Sigmoid colon (tissue), 4 donors: ENCODE measurements around the gene ZNF581.

ENCODE experiments used
- EP300 ChIP-seq, 4 donors: sonication (generic); formaldehyde crosslinking; IDR thresholded peaks; one replicate each; pipeline ENCODE4 v1.6.1; 2017; ENCODE audit warnings: antibody characterized with exemption in 4 of 4
- POLR2A ChIP-seq, 2 donors: fragments of 450-650 bp; IDR thresholded peaks; one replicate each; pipeline ENCODE4 v1.6.1; 2016; ENCODE audit warnings: antibody characterized with exemption in 2 of 2, mild to moderate bottlenecking in 2 of 2, moderate library complexity in 2 of 2
- POLR2AphosphoS5 ChIP-seq, 4 donors: sonication (generic); formaldehyde crosslinking; IDR thresholded peaks; one replicate each; pipeline ENCODE4 v1.6.1; 2017; ENCODE audit warnings: antibody characterized with exemption in 4 of 4
- TF ChIP-seq, protein P1 (sequence below), 4 experiments: fragments of 450-650 bp in 3 of 4; fragments of 200-600 bp in 1 of 4; IDR thresholded peaks; one replicate each; pipeline ENCODE4 v1.5.1; 2016 to 2019; ENCODE audit warnings: antibody characterized with exemption in 4 of 4, mild to moderate bottlenecking in 3 of 4, moderate library complexity in 2 of 4

DNA sequence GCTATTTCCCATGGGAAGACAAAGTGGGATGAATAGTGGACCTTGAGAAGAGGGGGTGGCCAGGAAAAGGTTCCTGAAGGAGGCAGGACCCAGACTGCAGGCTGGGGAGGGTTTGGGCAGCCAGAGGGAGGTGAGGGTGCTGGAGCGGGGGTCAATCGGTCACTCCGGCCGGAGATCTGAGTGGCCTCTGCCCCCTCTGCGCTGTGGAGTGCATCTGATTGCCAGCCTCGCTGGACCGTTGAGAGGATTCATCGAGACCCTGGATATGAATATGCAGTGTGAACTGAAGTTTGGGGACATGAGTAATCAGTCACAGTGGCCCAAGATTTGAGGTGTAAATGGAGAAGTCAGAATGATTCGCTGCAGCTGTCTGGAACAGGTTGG lies 8.1 kb upstream of the ZNF581 start:
- TF ChIP-seq, protein P1, sequence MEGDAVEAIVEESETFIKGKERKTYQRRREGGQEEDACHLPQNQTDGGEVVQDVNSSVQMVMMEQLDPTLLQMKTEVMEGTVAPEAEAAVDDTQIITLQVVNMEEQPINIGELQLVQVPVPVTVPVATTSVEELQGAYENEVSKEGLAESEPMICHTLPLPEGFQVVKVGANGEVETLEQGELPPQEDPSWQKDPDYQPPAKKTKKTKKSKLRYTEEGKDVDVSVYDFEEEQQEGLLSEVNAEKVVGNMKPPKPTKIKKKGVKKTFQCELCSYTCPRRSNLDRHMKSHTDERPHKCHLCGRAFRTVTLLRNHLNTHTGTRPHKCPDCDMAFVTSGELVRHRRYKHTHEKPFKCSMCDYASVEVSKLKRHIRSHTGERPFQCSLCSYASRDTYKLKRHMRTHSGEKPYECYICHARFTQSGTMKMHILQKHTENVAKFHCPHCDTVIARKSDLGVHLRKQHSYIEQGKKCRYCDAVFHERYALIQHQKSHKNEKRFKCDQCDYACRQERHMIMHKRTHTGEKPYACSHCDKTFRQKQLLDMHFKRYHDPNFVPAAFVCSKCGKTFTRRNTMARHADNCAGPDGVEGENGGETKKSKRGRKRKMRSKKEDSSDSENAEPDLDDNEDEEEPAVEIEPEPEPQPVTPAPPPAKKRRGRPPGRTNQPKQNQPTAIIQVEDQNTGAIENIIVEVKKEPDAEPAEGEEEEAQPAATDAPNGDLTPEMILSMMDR (IDR thresholded peaks at IDR 0.05) = no peak
- TF ChIP-seq POLR2A (IDR thresholded peaks at IDR 0.05) (no peak), POLR2AphosphoS5 (IDR thresholded peaks at IDR 0.05) (no peak), EP300 (IDR thresholded peaks at IDR 0.05) (no peak)
